GM12878 (cell line): ENCODE results near the gene ABHD8. TPM values are rescaled to one million over a fixed set of nuclear protein-coding genes. Genes with fewer than 3 reads are reported as not detected.

Experiments used
- ATAC-seq: fragments of 200-7000 bp; cut with Tn5 transposase; 3 replicates; pipeline ENCODE4 v1.9.1; 2020; ENCODE audit warnings: mild to moderate bottlenecking, moderate library complexity
- BruUV-seq: library from RNA; stranded (reverse); fragments of 400-500 nt; replicated peaks from 2 replicates; lab custom pipeline; 2021; lab: Mats Ljungman, UMichigan
- CTCF ChIA-PET: fragments of 300-600 bp; sonication (Branson Sonifier 250); formaldehyde crosslinking; extraction: SDS; loops from one replicate; lab custom pipeline; 2021; ENCODE audit warnings: inconsistent platforms; lab: Yijun Ruan, JAX
- POLR2A ChIA-PET: fragments of 350-600 bp; formaldehyde crosslinking; extraction: SDS; loops from one replicate; lab custom pipeline; 2021; ENCODE audit warnings: inconsistent platforms; lab: Charles Lee
- RAD21 ChIA-PET: fragments of 300-600 bp; sonication (Branson Sonifier 250); formaldehyde crosslinking; loops from one replicate; lab custom pipeline; 2023; ENCODE audit warnings: antibody characterized with exemption; ENCODE audit not compliant: unreplicated experiment; lab: Charles Lee
- SMC1A ChIA-PET: fragments of 300-600 bp; sonication (Branson Sonifier 250); formaldehyde crosslinking; loops from one replicate; lab custom pipeline; 2023; ENCODE audit not compliant: unreplicated experiment, uncharacterized antibody; lab: Charles Lee
- DNase-seq: peaks from one replicate; pipeline ENCODE4 v3.0.0-alpha.2; 2011; ENCODE audit warnings: low read depth, low spot score
- FAIRE-seq: peaks from 3 replicates; lab custom pipeline; 2011; peaks lifted over from hg19 to GRCh38; lab: Jason Lieb, UNC
- H2AFZ ChIP-seq: 2 replicates; pipeline ENCODE4 v1.6.0; 2011; ENCODE audit warnings: low read depth, low read length, control low read depth; ENCODE audit not compliant: control insufficient read depth
- H3K27ac ChIP-seq: 2 replicates; pipeline ENCODE4 v1.5.1; 2011; ENCODE audit warnings: control low read depth; ENCODE audit not compliant: control insufficient read depth, insufficient read depth
- H3K27me3 ChIP-seq, 2 experiments: replicated peaks in 1 of 2; 2 replicates each; pipeline versions ENCODE4 v1.6.0 to v1.6.1; 2011; ENCODE audit warnings: low read length in 1 of 2; ENCODE audit not compliant: control insufficient read depth in 2 of 2, insufficient read depth in 2 of 2
- H3K36me3 ChIP-seq, 2 experiments: 2 replicates each; pipeline ENCODE4 v1.5.1; 2011; ENCODE audit warnings: low read length in 1 of 2; ENCODE audit not compliant: control insufficient read depth in 2 of 2, insufficient read depth in 2 of 2
- H3K4me1 ChIP-seq: 2 replicates; pipeline ENCODE4 v1.6.1; 2011; ENCODE audit warnings: mild to moderate bottlenecking, low read length, moderate library complexity, mixed read lengths; ENCODE audit not compliant: control insufficient read depth, insufficient read depth
- H3K4me2 ChIP-seq: 2 replicates; pipeline ENCODE4 v1.6.0; 2011; ENCODE audit warnings: control low read depth; ENCODE audit not compliant: control insufficient read depth, insufficient read depth
- H3K4me3 ChIP-seq: fragments of 200-600 bp; sonication (generic); 2 replicates; pipeline ENCODE4 v1.5.1; 2016
- H3K79me2 ChIP-seq: 2 replicates; pipeline ENCODE4 v1.6.0; 2011; ENCODE audit warnings: low read length; ENCODE audit not compliant: control insufficient read depth, insufficient read depth
- H3K9ac ChIP-seq: 2 replicates; pipeline ENCODE4 v1.8.0; 2011; ENCODE audit warnings: low read length, control low read depth, mixed read lengths; ENCODE audit not compliant: control insufficient read depth, insufficient read depth
- H3K9me3 ChIP-seq: replicated peaks from 3 replicates; pipeline ENCODE4 v1.5.1; 2011; ENCODE audit warnings: mild to moderate bottlenecking, low read length; ENCODE audit not compliant: control insufficient read depth, insufficient read depth
- H4K20me1 ChIP-seq: 2 replicates; pipeline ENCODE4 v1.6.0; 2011; ENCODE audit not compliant: control insufficient read depth, insufficient read depth
- CBFB ChIP-seq: IDR thresholded peaks from 2 replicates; pipeline ENCODE4 v1.6.1; 2016; ENCODE audit warnings: antibody characterized with exemption, low read depth
- CHD2 ChIP-seq: IDR thresholded peaks from 2 replicates; pipeline ENCODE4 v1.6.1; 2011; ENCODE audit warnings: low read depth, low read length, improper control_type of control experiment, borderline replicate concordance
- MEF2A ChIP-seq: IDR thresholded peaks from 2 replicates; pipeline ENCODE4 v1.6.1; 2011; ENCODE audit warnings: low read depth, mild to moderate bottlenecking, low read length, moderate library complexity; ENCODE audit not compliant: insufficient read depth
- MEF2B ChIP-seq: fragments of 450-650 bp; IDR thresholded peaks from 2 replicates; pipeline ENCODE4 v1.6.1; 2018; ENCODE audit warnings: mild to moderate bottlenecking, moderate library complexity; ENCODE audit not compliant: partially characterized antibody, poor library complexity, severe bottlenecking
- POLR2A ChIP-seq: IDR thresholded peaks from 2 replicates; pipeline ENCODE4 v1.6.1; 2011; ENCODE audit warnings: low read depth, mild to moderate bottlenecking, low read length
- WGBS: methylation state at CpG from one replicate; pipeline ENCODE4 v1.1.6; 2016; ENCODE audit warnings: low lambda C conversion rate; ENCODE audit not compliant: insufficient replicate concordance, insufficient coverage; ENCODE audit errors: missing lambda C conversion rate; 5-methylcytosine and 5-hydroxymethylcytosine counted together
- in situ Hi-C: fragments of 300-500 bp; cut with MboI; formaldehyde crosslinking; loops from 9 replicates; pipeline ENCODE4 v1.14.3; 2018; ENCODE audit warnings: mixed read lengths
- intact Hi-C: fragments of 100-400 bp; cut with micrococcal nuclease; formaldehyde crosslinking; loops from one replicate; pipeline ENCODE4 v1.14.2; 2022; ENCODE audit not compliant: unreplicated experiment
- polyA plus RNA-seq, 11 experiments: library from polyadenylated mRNA; depleted of rRNA in 4 of 11; unstranded in 6 of 11; stranded (reverse) in 5 of 11; fragments of >200 nt; fragmentation: Nextera tagmentation in 4 of 11; fragmentation: Illumina TruSeq in 1 of 11; extraction: Ambion mirVana in 4 of 11; extraction: Trizol in 1 of 11; gene quantifications; 1 replicate in 1 of 11; 2 replicates in 10 of 11; pipeline versions ENCODE4 v1.2.1 to v1.2.3, GENCODE V29; 2011 to 2016; ENCODE audit warnings: inconsistent platforms in 2 of 11, missing spikeins in 2 of 11, low read depth in 1 of 11
- total RNA-seq, 4 experiments: library from RNA; depleted of rRNA in 3 of 4; stranded (reverse); fragments of >200 nt in 3 of 4; fragmentation: Illumina TruSeq in 1 of 4; extraction: Trizol in 1 of 4; gene quantifications; 2 replicates each; pipeline versions ENCODE4 v1.2.1 to v1.2.3, GENCODE V29; 2013 to 2021
- TF ChIP-seq, protein P1 (sequence below): fragments of 450-650 bp; conservative IDR thresholded peaks from 2 replicates; pipeline ENCODE4 v1.6.1; 2017; ENCODE audit warnings: mild to moderate bottlenecking, moderate library complexity

The ABHD8 gene
- total and polyA plus RNA-seq, 10 of the 15 experiments (the other 5 are each of a cell fraction or from before 2014, with no cell fraction given), result 0.03 to 12.5 (median 6.0) TPM

DNA sequence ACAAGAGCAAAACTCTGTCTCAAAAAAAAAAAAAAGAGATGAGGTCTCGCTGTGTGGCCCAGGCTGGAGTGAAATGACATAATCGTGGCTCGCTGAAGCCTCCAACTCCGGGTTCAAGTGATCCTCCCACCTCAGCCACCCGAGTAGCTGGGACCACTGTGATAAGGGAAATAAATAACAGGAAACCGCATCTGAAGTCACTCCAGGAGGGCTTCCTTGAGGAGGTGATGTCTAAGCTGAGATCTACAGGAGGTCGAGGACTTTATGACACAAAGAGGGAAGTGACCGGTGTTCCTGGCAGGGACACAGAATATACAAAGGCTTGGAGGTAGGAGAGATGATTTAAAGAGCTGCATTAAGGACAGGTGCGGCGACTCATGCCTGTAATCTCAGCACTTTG, 48.6 kb downstream of the ABHD8 start:
- Histone ChIP-seq H3K4me1 (no peaks in the 10 kb centered on the region), H3K27me3 (no peaks in the 10 kb centered on the region), H4K20me1 (no peaks in the 10 kb centered on the region), H3K9me3 (no peaks in the 10 kb centered on the region; the same call in 2 of the 3 replicates), H3K27ac (no peak overlapping the region), H2AFZ (no peak overlapping the region), H3K9ac (no peak overlapping the region), H3K79me2 (no peaks in the 10 kb centered on the region), H3K36me3 (no peaks in the 10 kb centered on the region), H3K4me2 (no peak overlapping the region), H3K4me3 (no peak overlapping the region)
- in situ Hi-C loops, result no loop called here
- ChIA-PET RAD21 (interaction anchor here (1.7 kb wide), 1 partner anchor 12 kb away, joined by 7 read pairs; the partner anchor contains the start of gene BABAM1), CTCF (interaction anchor here (1.5 to 2.7 kb wide), 3 partner anchors 10 to 38 kb away, joined by 3 to 14 read pairs (median 10); partner anchors contain the start of genes BABAM1 and USHBP1), POLR2A (interaction anchor here (0.8 to 1.6 kb wide), 2 partner anchors 12 to 16 kb away, joined by 3 read pairs; no protein-coding TSS in a partner anchor), SMC1A (interaction anchor here (1.1 to 1.2 kb wide), 2 partner anchors 13 to 27 kb away, joined by 3 read pairs; partner anchors contain the start of gene ANKLE1)
- FAIRE-seq (no peak), DNase-seq (no peak), ATAC-seq (no peak)
- 37% methylated on average over 9 of the region's 10 CpGs for WGBS
- TF ChIP-seq MEF2A (no peak), POLR2A (no peak), MEF2B (no peak), CHD2 (no peak), CBFB (no peak)
- TF ChIP-seq, protein P1, sequence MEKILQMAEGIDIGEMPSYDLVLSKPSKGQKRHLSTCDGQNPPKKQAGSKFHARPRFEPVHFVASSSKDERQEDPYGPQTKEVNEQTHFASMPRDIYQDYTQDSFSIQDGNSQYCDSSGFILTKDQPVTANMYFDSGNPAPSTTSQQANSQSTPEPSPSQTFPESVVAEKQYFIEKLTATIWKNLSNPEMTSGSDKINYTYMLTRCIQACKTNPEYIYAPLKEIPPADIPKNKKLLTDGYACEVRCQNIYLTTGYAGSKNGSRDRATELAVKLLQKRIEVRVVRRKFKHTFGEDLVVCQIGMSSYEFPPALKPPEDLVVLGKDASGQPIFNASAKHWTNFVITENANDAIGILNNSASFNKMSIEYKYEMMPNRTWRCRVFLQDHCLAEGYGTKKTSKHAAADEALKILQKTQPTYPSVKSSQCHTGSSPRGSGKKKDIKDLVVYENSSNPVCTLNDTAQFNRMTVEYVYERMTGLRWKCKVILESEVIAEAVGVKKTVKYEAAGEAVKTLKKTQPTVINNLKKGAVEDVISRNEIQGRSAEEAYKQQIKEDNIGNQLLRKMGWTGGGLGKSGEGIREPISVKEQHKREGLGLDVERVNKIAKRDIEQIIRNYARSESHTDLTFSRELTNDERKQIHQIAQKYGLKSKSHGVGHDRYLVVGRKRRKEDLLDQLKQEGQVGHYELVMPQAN, result no peak
- intact Hi-C loops, result no loop called here
- no TSS peak for BruUV-seq
